SKM-1 treated with dmso at 0.1 percent for 144 hours (cell line): ENCODE measurements around the gene SEC63.

ENCODE experiments used
- DNase-seq: peaks from one replicate; lab custom pipeline; 2025; ENCODE audit not compliant: unreplicated experiment; lab: John Stamatoyannopoulos, UW

SEC63 gene

GRCh38 chr6:107822176-107823046 is 135.6 kb downstream of the SEC63 start:
- DNase-seq: no peak

GRCh38 chr6:107821591-107821990 is 136.4 kb downstream of the SEC63 start:
- DNase-seq: no peak

- DNase-seq: peak; percentile 33
Measured at GRCh38 chr6:107820338-107821261, 137.4 kb downstream of the SEC63 start.

GRCh38 chr6:107819964-107820337 is 138.1 kb downstream of the SEC63 start:
- no peak for DNase-seq

GRCh38 chr6:107819217-107819616 is 138.8 kb downstream of the SEC63 start:
- no peak for DNase-seq

- DNase-seq: no peak
Measured at GRCh38 chr6:107818272-107818671, 139.7 kb downstream of the SEC63 start.

- no peak for DNase-seq
Measured at GRCh38 chr6:107817784-107818183, 140.2 kb downstream of the SEC63 start.
